GM21526 (cell line): ENCODE results near the gene ADSL.

ENCODE experiments used
- ATAC-seq: cut with Tn5 transposase; IDR thresholded peaks from one replicate; pipeline ENCODE4 v1.9.1; 2021; ENCODE audit warnings: moderate library complexity; ENCODE audit not compliant: unreplicated experiment, low FRiP score

The ADSL gene

GRCh38 chr22:40326905-40327735 lies 19.2 kb upstream of the ADSL start:
- no peak for ATAC-seq

- no peak for ATAC-seq
These were observed 17.5 kb upstream of the ADSL start for GRCh38 chr22:40328546-40329456.

- ATAC-seq = no peak
These were observed 16.8 kb upstream of the ADSL start for GRCh38 chr22:40329466-40329865.

GRCh38 chr22:40330086-40330485 lies 16.2 kb upstream of the ADSL start:
- ATAC-seq = no peak

GRCh38 chr22:40330615-40331014 lies 15.7 kb upstream of the ADSL start:
- ATAC-seq = no peak

GRCh38 chr22:40331706-40332105 lies 14.6 kb upstream of the ADSL start:
- ATAC-seq = no peak

- ATAC-seq = no peak
These were observed 13.9 kb upstream of the ADSL start for GRCh38 chr22:40332319-40332781.

GRCh38 chr22:40334060-40334459 lies 12.2 kb upstream of the ADSL start:
- no peak for ATAC-seq

GRCh38 chr22:40334899-40335298 lies 11.4 kb upstream of the ADSL start:
- no peak for ATAC-seq

GRCh38 chr22:40335358-40335757 lies 10.9 kb upstream of the ADSL start:
- ATAC-seq = no peak

GRCh38 chr22:40340044-40340443 lies 6.3 kb upstream of the ADSL start:
- ATAC-seq = no peak

- no peak for ATAC-seq
These were observed 4.7 kb upstream of the ADSL start for GRCh38 chr22:40341604-40342003.

GRCh38 chr22:40342521-40342920 lies 3.8 kb upstream of the ADSL start:
- no peak for ATAC-seq

GRCh38 chr22:40345271-40345670 lies 1.0 kb upstream of the ADSL start:
- ATAC-seq = no peak

- peak; percentile 21 for ATAC-seq
These were observed 500 bp upstream of the ADSL start for GRCh38 chr22:40345815-40346184.

GRCh38 chr22:40347300-40347699 lies 1.0 kb downstream of the ADSL start:
- no peak for ATAC-seq

- no peak for ATAC-seq
These were observed 1.8 kb downstream of the ADSL start for GRCh38 chr22:40348025-40348658.

- no peak for ATAC-seq
These were observed 6.5 kb downstream of the ADSL start for GRCh38 chr22:40352763-40353162.

- ATAC-seq = no peak
These were observed 14.8 kb downstream of the ADSL start for GRCh38 chr22:40361100-40361499.

GRCh38 chr22:40363059-40363458 lies 16.8 kb downstream of the ADSL start:
- no peak for ATAC-seq

- no peak for ATAC-seq
These were observed 18.1 kb downstream of the ADSL start for GRCh38 chr22:40364431-40364830.
